Measurements from ENCODE around the gene TIGD1. TPM values are rescaled to one million over a fixed set of nuclear protein-coding genes. Genes with fewer than 3 reads are reported as not detected.

TIGD1 gene
- total RNA-seq, 1 donor from 2014 or later: 11.2 TPM

GRCh38 chr2:232519581-232520438, 30.5 kb downstream of the TIGD1 start, which contains the start of gene PRSS56:
PRSS56 (plus strand) TSS chr2:232520388; CDS start chr2:232520599, 211 bp downstream.
- H3K27ac Mint-ChIP-seq: no peak within 1 kb of the TSS
- no peaks in the 10 kb centered on the region for H3K36me3 Mint-ChIP-seq
- H3K9me3 Mint-ChIP-seq: no peaks in the 10 kb centered on the region
- peaks cover 8% of the 10 kb centered on the region for H3K4me1 Mint-ChIP-seq
- TF ChIP-seq, protein P1, sequence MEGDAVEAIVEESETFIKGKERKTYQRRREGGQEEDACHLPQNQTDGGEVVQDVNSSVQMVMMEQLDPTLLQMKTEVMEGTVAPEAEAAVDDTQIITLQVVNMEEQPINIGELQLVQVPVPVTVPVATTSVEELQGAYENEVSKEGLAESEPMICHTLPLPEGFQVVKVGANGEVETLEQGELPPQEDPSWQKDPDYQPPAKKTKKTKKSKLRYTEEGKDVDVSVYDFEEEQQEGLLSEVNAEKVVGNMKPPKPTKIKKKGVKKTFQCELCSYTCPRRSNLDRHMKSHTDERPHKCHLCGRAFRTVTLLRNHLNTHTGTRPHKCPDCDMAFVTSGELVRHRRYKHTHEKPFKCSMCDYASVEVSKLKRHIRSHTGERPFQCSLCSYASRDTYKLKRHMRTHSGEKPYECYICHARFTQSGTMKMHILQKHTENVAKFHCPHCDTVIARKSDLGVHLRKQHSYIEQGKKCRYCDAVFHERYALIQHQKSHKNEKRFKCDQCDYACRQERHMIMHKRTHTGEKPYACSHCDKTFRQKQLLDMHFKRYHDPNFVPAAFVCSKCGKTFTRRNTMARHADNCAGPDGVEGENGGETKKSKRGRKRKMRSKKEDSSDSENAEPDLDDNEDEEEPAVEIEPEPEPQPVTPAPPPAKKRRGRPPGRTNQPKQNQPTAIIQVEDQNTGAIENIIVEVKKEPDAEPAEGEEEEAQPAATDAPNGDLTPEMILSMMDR (IDR thresholded peaks at IDR 0.05; ENCODE audit: unreplicated experiment): no peak
- DNase-seq (ENCODE audit: low spot score in 2 of 2, unreplicated experiment in 2 of 2): no peak
- H3K4me3 Mint-ChIP-seq: no peak within 1 kb of the TSS
- peaks cover 74% of the 10 kb centered on the region for H3K27me3 Mint-ChIP-seq (ENCODE audit: low read depth)

DNA sequence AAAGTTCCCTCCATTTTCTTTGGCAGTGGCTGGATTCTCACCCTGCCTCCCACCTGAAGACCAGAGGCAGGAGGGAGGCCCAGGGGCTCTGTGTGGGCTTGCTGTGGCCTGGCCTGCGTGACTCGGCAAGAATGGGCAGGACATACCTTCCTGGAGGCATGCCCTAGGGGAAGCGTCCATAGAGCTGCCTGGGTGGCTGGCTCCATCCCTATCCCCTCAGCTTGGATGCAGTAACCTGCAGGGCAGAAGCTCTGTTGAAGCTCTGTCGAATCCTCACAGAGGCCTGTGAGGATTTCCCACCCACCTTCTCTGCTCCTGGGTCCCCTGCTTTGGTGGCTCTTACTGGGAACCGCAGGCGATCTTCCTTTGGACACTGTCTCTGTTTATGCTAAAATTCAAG, 31.5 kb downstream of the TIGD1 start:
- Mint-ChIP-seq H3K36me3 (no peaks in the 10 kb centered on the region), H3K27me3 (ENCODE audit: low read depth) (peaks cover 72% of the 10 kb centered on the region), H3K9me3 (no peaks in the 10 kb centered on the region), H3K27ac (no peak overlapping the region), H3K4me1 (peaks cover 6% of the 10 kb centered on the region), H3K4me3 (no peak overlapping the region)
- TF ChIP-seq, protein P1 (IDR thresholded peaks at IDR 0.05; ENCODE audit: unreplicated experiment): no peak
- DNase-seq (ENCODE audit: low spot score in 2 of 2, unreplicated experiment in 2 of 2): no peak

DNA sequence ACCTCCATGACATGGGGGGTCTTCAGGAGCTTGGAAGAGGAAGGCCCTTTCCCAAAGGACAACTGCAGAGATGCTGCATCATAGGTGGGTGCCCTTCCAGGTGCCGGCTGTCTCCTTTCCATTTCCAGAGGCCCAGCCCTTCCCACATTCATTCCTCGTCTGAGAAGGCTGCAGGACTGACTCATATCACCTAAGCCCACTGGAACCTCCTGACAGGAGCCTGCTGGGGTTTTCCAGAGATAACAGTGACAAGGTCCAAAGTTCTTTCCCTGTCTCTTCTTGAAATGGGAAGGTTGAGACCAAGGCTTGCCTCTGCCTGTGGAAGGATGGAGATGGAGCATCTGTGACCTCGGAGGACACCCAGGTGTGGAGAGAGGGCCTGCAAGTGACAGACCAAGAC, 33.8 kb downstream of the TIGD1 start:
- TF ChIP-seq, protein P1 (IDR thresholded peaks at IDR 0.05; ENCODE audit: unreplicated experiment): no peak
- no peak overlapping the region for H3K4me3 Mint-ChIP-seq
- H3K4me1 Mint-ChIP-seq: peaks cover 15% of the 10 kb centered on the region
- no peaks in the 10 kb centered on the region for H3K36me3 Mint-ChIP-seq
- no peaks in the 10 kb centered on the region for H3K9me3 Mint-ChIP-seq
- no peak overlapping the region for H3K27ac Mint-ChIP-seq
- peaks cover 68% of the 10 kb centered on the region for H3K27me3 Mint-ChIP-seq (ENCODE audit: low read depth)
- DNase-seq (ENCODE audit: low spot score in 2 of 2, unreplicated experiment in 2 of 2): no peak

DNA sequence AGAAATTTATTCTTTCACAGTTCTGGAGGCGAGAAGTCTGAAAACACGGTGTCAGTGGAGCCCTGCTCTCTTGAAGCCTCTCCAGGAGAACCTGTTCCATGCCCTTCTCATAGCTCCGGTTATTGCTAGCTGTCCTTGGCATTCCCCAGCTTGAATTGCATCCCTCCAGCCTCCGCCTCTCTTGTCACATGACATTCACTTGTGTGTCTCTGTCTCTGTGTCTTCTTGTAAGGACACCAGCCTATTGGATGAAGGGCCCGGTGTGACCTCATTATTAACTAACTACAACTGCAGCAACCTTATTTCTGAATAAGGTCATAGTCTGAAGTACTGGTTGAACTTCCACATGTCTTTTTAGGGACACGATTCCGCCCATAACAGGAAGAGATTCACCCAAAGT, 34.7 kb downstream of the TIGD1 start:
- Mint-ChIP-seq H3K4me3 (no peak overlapping the region), H3K27me3 (ENCODE audit: low read depth) (peaks cover 63% of the 10 kb centered on the region), H3K4me1 (peaks cover 13% of the 10 kb centered on the region), H3K9me3 (no peaks in the 10 kb centered on the region), H3K27ac (no peak overlapping the region), H3K36me3 (no peaks in the 10 kb centered on the region)
- TF ChIP-seq, protein P1 (IDR thresholded peaks at IDR 0.05; ENCODE audit: unreplicated experiment): no peak
- no peak for DNase-seq (ENCODE audit: low spot score in 2 of 2, unreplicated experiment in 2 of 2)

GRCh38 chr2:232513353-232513752, 37.0 kb downstream of the TIGD1 start:
- H3K27me3 Mint-ChIP-seq (ENCODE audit: low read depth): peaks cover 64% of the 10 kb centered on the region
- H3K4me1 Mint-ChIP-seq: peaks cover 10% of the 10 kb centered on the region
- no peaks in the 10 kb centered on the region for H3K36me3 Mint-ChIP-seq
- TF ChIP-seq, protein P1 (IDR thresholded peaks at IDR 0.05; ENCODE audit: unreplicated experiment): no peak
- no peak overlapping the region for H3K27ac Mint-ChIP-seq
- DNase-seq (ENCODE audit: low spot score in 2 of 2, unreplicated experiment in 2 of 2): no peak
- H3K9me3 Mint-ChIP-seq: no peaks in the 10 kb centered on the region
- H3K4me3 Mint-ChIP-seq: no peak overlapping the region
